SK-N-SH treated with all-trans-retinoic acid at 6 μM for 48 hours (cell line): ENCODE measurements around the gene GTF2H1.
A peak's percentile ranks its signal among the peaks of the same experiment; 100 is the strongest.

Experiments used
- ATAC-seq: fragments of 200-7000 bp; cut with Tn5 transposase; 3 replicates; pipeline ENCODE4 v1.9.1; 2020; ENCODE audit warnings: mild to moderate bottlenecking, moderate library complexity
- ARNTL ChIP-seq: fragments of 450-650 bp; formaldehyde crosslinking; IDR thresholded peaks from 2 replicates; pipeline ENCODE4 v1.5.0; 2020; ENCODE audit warnings: low read depth, mild to moderate bottlenecking, moderate library complexity, borderline replicate concordance
- BACH2 ChIP-seq: fragments of 250-450 bp; sonication (Bioruptor Pico); IDR thresholded peaks from 2 replicates; pipeline ENCODE4 v1.9.0; 2021; ENCODE audit warnings: mild to moderate bottlenecking, borderline replicate concordance
- CSDC2 ChIP-seq: fragments of 250-450 bp; sonication (Bioruptor Pico); IDR thresholded peaks from 2 replicates; pipeline ENCODE4 v1.5.0; 2020; ENCODE audit warnings: mild to moderate bottlenecking, moderate library complexity
- ESRRG ChIP-seq: fragments of 250-450 bp; sonication (Bioruptor Pico); IDR thresholded peaks from 2 replicates; pipeline ENCODE4 v1.6.1; 2021; ENCODE audit warnings: mild to moderate bottlenecking
- GLIS3 ChIP-seq: fragments of 250-450 bp; sonication (Bioruptor Pico); IDR thresholded peaks from 2 replicates; pipeline ENCODE4 v1.5.0; 2020; ENCODE audit warnings: mild to moderate bottlenecking, moderate library complexity
- ISL1 ChIP-seq: fragments of 250-450 bp; sonication (Bioruptor Pico); IDR thresholded peaks from 2 replicates; pipeline ENCODE4 v2.1.2; 2022; ENCODE audit warnings: mild to moderate bottlenecking, moderate library complexity
- OSR1 ChIP-seq: fragments of 250-450 bp; sonication (Bioruptor Pico); IDR thresholded peaks from 2 replicates; pipeline ENCODE4 v1.8.0; 2022; ENCODE audit warnings: moderate library complexity, mild to moderate bottlenecking, inconsistent platforms
- PPARA ChIP-seq: fragments of 250-450 bp; sonication (Bioruptor Pico); IDR thresholded peaks from 2 replicates; pipeline ENCODE4 v1.5.0; 2020; ENCODE audit warnings: mild to moderate bottlenecking, borderline replicate concordance
- RARB ChIP-seq: fragments of 250-450 bp; sonication (Bioruptor Pico); IDR thresholded peaks from 2 replicates; pipeline ENCODE4 v1.8.0; 2021; ENCODE audit warnings: mild to moderate bottlenecking, moderate library complexity
- SNAI2 ChIP-seq: fragments of 250-450 bp; sonication (Bioruptor Pico); IDR thresholded peaks from 2 replicates; pipeline ENCODE4 v1.5.0; 2020; ENCODE audit warnings: mild to moderate bottlenecking, moderate library complexity
- TCF4 ChIP-seq: fragments of 250-450 bp; sonication (Bioruptor Pico); IDR thresholded peaks from 2 replicates; pipeline ENCODE4 v1.8.0; 2021; ENCODE audit warnings: mild to moderate bottlenecking, moderate library complexity, borderline replicate concordance
- TOX ChIP-seq: fragments of 250-450 bp; sonication (Bioruptor Pico); IDR thresholded peaks from 2 replicates; pipeline ENCODE4 v1.8.0; 2021; ENCODE audit warnings: mild to moderate bottlenecking, moderate library complexity, borderline replicate concordance
- ZC3H10 ChIP-seq: fragments of 250-450 bp; sonication (Bioruptor Pico); IDR thresholded peaks from 2 replicates; pipeline ENCODE4 v1.5.1; 2021; ENCODE audit warnings: mild to moderate bottlenecking, moderate library complexity
- ZFP3 ChIP-seq: fragments of 250-450 bp; sonication (Bioruptor Pico); IDR thresholded peaks from 2 replicates; pipeline ENCODE4 v1.5.0; 2020; ENCODE audit warnings: mild to moderate bottlenecking, moderate library complexity
- ZFP30 ChIP-seq: fragments of 450-650 bp; formaldehyde crosslinking; IDR thresholded peaks from 2 replicates; pipeline ENCODE4 v1.5.0; 2022; ENCODE audit warnings: mild to moderate bottlenecking, moderate library complexity
- ZNF565 ChIP-seq: fragments of 450-650 bp; formaldehyde crosslinking; conservative IDR thresholded peaks from 2 replicates; pipeline ENCODE4 v1.5.0; 2020; ENCODE audit warnings: low read depth, mild to moderate bottlenecking, moderate library complexity
- ZNF70 ChIP-seq: fragments of 450-650 bp; formaldehyde crosslinking; IDR thresholded peaks from 2 replicates; pipeline ENCODE4 v1.5.0; 2020; ENCODE audit warnings: mild to moderate bottlenecking, moderate library complexity
- ZNF8 ChIP-seq: fragments of 450-650 bp; formaldehyde crosslinking; IDR thresholded peaks from 2 replicates; pipeline ENCODE4 v1.5.0; 2020; ENCODE audit warnings: mild to moderate bottlenecking, moderate library complexity
- TF ChIP-seq, protein P1 (sequence below): fragments of 250-450 bp; sonication (Bioruptor Pico); IDR thresholded peaks from 2 replicates; pipeline ENCODE4 v1.5.1; 2021; ENCODE audit warnings: mild to moderate bottlenecking, moderate library complexity
- TF ChIP-seq, protein P2 (sequence below): fragments of 250-450 bp; sonication (Bioruptor Pico); IDR thresholded peaks from 2 replicates; pipeline ENCODE4 v1.8.0; 2021; ENCODE audit warnings: low read depth, mild to moderate bottlenecking, moderate library complexity, borderline replicate concordance
- TF ChIP-seq, protein P3 (sequence below): fragments of 250-450 bp; sonication (Bioruptor Pico); IDR thresholded peaks from 2 replicates; pipeline ENCODE4 v1.5.1; 2020; ENCODE audit warnings: low read depth, mild to moderate bottlenecking, moderate library complexity
- TF ChIP-seq, protein P4 (sequence below): fragments of 250-450 bp; sonication (Bioruptor Pico); IDR thresholded peaks from 2 replicates; pipeline ENCODE4 v1.8.0; 2020; ENCODE audit warnings: mild to moderate bottlenecking, moderate library complexity, borderline replicate concordance

Gene GTF2H1

DNA sequence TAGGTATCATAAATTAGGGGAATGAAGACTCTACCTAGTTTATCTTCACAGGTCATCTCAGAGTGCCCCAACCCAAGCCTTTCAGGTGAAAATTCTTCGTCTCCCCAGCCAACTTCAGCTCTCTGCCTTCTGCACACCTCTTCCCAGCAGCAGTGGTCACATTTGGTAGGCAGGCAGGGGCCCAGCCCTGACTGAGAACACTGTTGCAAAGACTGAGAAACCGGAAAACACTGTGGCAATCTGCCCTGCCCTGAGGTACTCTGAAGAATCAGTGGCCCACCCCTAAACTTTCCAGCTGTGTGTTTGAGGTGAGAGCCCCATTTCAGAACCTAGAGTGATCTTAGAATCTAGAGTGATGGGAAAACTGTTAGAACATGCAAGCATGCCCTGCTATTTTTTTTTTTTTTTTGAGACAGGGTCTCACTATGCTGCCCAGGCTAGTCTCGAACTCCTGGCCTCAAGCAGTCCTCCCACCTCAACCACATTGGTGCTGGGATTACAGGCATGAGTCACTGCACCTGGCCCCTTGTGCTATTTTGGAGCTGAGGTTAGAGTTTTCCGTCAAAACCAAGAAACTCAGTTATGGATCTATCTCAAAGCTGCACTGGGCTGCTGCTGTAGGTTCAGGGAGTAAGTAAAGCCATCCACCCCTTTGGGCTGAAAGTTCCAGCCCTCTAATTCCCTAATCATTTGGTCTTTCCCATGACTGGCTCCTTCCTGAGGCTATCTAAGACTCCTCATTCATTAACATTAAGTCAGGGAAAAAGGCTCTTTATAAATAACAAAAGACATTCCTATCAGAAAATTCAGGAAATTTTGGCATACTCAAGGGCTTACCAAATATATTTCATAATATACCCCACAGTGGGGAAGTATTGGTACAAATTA lies 70.3 kb downstream of the GTF2H1 start:
- TF ChIP-seq TCF4 (CRISPR knock-in tag) (no peak), GLIS3 (CRISPR knock-in tag) (no peak), ZNF8 (no peak), BACH2 (no peak), OSR1 (CRISPR knock-in tag) (no peak), ARNTL (CRISPR knock-in tag) (no peak), ISL1 (CRISPR knock-in tag) (no peak)
- TF ChIP-seq, protein P1, sequence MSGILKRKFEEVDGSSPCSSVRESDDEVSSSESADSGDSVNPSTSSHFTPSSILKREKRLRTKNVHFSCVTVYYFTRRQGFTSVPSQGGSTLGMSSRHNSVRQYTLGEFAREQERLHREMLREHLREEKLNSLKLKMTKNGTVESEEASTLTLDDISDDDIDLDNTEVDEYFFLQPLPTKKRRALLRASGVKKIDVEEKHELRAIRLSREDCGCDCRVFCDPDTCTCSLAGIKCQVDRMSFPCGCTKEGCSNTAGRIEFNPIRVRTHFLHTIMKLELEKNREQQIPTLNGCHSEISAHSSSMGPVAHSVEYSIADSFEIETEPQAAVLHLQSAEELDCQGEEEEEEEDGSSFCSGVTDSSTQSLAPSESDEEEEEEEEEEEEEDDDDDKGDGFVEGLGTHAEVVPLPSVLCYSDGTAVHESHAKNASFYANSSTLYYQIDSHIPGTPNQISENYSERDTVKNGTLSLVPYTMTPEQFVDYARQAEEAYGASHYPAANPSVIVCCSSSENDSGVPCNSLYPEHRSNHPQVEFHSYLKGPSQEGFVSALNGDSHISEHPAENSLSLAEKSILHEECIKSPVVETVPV (CRISPR knock-in tag), result no peak
- TF ChIP-seq, protein P2, sequence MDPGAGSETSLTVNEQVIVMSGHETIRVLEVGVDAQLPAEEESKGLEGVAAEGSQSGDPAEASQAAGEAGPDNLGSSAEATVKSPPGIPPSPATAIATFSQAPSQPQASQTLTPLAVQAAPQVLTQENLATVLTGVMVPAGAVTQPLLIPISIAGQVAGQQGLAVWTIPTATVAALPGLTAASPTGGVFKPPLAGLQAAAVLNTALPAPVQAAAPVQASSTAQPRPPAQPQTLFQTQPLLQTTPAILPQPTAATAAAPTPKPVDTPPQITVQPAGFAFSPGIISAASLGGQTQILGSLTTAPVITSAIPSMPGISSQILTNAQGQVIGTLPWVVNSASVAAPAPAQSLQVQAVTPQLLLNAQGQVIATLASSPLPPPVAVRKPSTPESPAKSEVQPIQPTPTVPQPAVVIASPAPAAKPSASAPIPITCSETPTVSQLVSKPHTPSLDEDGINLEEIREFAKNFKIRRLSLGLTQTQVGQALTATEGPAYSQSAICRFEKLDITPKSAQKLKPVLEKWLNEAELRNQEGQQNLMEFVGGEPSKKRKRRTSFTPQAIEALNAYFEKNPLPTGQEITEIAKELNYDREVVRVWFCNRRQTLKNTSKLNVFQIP, result no peak
- ATAC-seq, result no peak

DNA sequence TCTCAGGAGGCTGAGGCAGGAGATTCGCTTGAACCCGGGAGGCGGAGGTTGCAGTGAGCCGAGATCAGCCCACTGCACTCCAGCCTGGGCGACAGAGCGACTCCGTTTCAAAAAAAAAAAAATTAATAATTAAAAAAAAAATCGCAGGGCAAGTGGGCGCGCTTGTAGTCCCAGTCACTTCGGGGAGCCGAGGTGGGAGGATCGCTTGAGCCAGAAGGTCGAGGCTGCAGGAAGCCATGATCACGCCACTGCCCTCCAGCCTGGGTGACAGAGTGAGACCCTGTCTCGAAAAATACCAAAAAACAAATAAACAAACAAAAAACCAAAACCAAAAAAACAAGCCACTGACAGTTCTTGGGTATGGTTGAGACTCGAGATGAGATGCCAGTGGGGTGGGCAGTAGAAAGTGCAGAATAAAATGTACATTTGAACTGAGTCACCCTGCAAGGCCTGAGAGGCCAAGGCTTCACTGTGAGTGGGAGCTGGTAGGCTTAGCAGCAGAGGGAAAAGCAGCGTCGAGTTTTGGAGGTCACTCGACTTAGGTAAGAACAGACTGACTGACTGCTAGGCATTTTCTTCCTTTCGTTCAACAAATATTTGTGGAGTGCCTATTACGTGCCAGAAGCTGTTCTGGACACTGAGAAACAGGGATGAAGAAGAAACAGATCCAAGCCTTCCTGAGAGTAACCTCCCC lies 71.4 kb downstream of the GTF2H1 start:
- peak; percentile 1 for ATAC-seq
- TF ChIP-seq, protein P2, result no peak
- no peak for TF ChIP-seq ZFP3
- TF ChIP-seq SNAI2, result no peak
- no peak for TF ChIP-seq ZFP30
- no peak for TF ChIP-seq PPARA (CRISPR knock-in tag)
- TF ChIP-seq, protein P3, sequence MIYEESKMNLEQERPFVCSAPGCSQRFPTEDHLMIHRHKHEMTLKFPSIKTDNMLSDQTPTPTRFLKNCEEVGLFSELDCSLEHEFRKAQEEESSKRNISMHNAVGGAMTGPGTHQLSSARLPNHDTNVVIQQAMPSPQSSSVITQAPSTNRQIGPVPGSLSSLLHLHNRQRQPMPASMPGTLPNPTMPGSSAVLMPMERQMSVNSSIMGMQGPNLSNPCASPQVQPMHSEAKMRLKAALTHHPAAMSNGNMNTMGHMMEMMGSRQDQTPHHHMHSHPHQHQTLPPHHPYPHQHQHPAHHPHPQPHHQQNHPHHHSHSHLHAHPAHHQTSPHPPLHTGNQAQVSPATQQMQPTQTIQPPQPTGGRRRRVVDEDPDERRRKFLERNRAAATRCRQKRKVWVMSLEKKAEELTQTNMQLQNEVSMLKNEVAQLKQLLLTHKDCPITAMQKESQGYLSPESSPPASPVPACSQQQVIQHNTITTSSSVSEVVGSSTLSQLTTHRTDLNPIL (CRISPR knock-in tag), result no peak
- TF ChIP-seq CSDC2 (CRISPR knock-in tag), result no peak
- TF ChIP-seq ZC3H10 (CRISPR knock-in tag), result no peak

DNA sequence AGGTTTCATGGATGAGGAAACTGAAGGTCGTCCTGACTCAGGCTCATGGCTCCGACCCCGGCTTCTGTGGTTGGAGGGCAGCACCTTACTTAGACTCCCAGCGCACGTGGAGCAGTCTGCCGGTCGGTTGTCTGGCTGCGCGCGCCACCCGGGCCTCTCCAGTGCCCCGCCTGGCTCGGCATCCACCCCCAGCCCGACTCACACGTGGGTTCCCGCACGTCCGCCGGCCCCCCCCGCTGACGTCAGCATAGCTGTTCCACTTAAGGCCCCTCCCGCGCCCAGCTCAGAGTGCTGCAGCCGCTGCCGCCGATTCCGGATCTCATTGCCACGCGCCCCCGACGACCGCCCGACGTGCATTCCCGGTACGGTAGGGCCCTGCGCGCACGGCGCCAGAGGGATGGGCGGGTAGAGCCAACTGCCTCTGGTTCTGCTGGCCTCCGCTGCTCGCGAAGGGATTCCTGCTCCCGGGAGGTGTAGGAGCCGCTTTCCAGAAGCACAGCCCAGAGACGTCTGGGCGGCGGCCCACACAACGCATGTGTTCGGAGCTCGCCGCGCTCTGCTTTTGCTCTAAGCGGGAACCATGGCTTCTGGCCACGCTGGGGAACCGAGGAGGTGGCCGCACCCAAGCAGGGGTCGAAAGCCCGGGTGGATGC lies 72.0 kb downstream of the GTF2H1 start, which contains the start of gene LDHA:
LDHA (plus strand) TSS at position 289 of the 653 bp plus-strand sequence. CDS start 2,280 bp downstream, outside the sequence.
- peak; percentile 76 for ATAC-seq
- TF ChIP-seq ESRRG (CRISPR knock-in tag), result no peak
- TF ChIP-seq CSDC2 (CRISPR knock-in tag), result no peak
- peak; percentile 79 for TF ChIP-seq ZFP3
- TF ChIP-seq ZNF70 (CRISPR knock-in tag), result no peak
- TF ChIP-seq BACH2, result no peak
- TF ChIP-seq ZFP30, result no peak
- TF ChIP-seq ARNTL (CRISPR knock-in tag), result no peak
- TF ChIP-seq, protein P3 (CRISPR knock-in tag), result no peak
- TF ChIP-seq ZC3H10 (CRISPR knock-in tag), result no peak
- no peak for TF ChIP-seq TCF4 (CRISPR knock-in tag)
- TF ChIP-seq, protein P2, result no peak
- TF ChIP-seq ISL1 (CRISPR knock-in tag), result peak; percentile 12; the same call in 1 of the 2 replicates
- TF ChIP-seq, protein P4, sequence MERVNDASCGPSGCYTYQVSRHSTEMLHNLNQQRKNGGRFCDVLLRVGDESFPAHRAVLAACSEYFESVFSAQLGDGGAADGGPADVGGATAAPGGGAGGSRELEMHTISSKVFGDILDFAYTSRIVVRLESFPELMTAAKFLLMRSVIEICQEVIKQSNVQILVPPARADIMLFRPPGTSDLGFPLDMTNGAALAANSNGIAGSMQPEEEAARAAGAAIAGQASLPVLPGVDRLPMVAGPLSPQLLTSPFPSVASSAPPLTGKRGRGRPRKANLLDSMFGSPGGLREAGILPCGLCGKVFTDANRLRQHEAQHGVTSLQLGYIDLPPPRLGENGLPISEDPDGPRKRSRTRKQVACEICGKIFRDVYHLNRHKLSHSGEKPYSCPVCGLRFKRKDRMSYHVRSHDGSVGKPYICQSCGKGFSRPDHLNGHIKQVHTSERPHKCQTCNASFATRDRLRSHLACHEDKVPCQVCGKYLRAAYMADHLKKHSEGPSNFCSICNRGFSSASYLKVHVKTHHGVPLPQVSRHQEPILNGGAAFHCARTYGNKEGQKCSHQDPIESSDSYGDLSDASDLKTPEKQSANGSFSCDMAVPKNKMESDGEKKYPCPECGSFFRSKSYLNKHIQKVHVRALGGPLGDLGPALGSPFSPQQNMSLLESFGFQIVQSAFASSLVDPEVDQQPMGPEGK (CRISPR knock-in tag), result peak; percentile 99
- TF ChIP-seq PPARA (CRISPR knock-in tag), result no peak
- TF ChIP-seq OSR1 (CRISPR knock-in tag), result no peak
- TF ChIP-seq RARB, result no peak
- no peak for TF ChIP-seq GLIS3 (CRISPR knock-in tag)
- TF ChIP-seq TOX (CRISPR knock-in tag), result no peak
- TF ChIP-seq ZNF565 (CRISPR knock-in tag), result 0 out of 2 replicates have a peak, but pooled peaks have one; percentile 40
